Type B pancreatic cell (in vitro differentiated cells): ENCODE results near the gene SPATA16. TPM values are rescaled to one million over a fixed set of nuclear protein-coding genes. Genes with fewer than 3 reads are reported as not detected.

Experiments
- DNase-seq: peaks from one replicate; pipeline ENCODE4 v3.0.0; 2021; ENCODE audit warnings: mixed read lengths; ENCODE audit not compliant: unreplicated experiment; ENCODE audit errors: extremely low spot score
- H3K27ac Mint-ChIP-seq: 2 replicates; pipeline ENCODE4 v1.8.0; 2021; ENCODE audit warnings: mild to moderate bottlenecking, mixed read lengths
- H3K27me3 Mint-ChIP-seq: 2 replicates; pipeline ENCODE4 v1.8.0; 2021; ENCODE audit warnings: mixed read lengths
- H3K36me3 Mint-ChIP-seq: 2 replicates; pipeline ENCODE4 v1.8.0; 2021; ENCODE audit warnings: mixed read lengths
- H3K4me1 Mint-ChIP-seq: one replicate; pipeline ENCODE4 v1.8.0; 2021; ENCODE audit warnings: mixed read lengths; ENCODE audit not compliant: unreplicated experiment
- H3K4me3 Mint-ChIP-seq: 2 replicates; pipeline ENCODE4 v1.8.0; 2021; ENCODE audit warnings: mild to moderate bottlenecking, mixed read lengths
- H3K9me3 Mint-ChIP-seq: 2 replicates; pipeline ENCODE4 v1.8.0; 2021; ENCODE audit warnings: mixed read lengths
- CTCF ChIP-seq: fragments of 200-600 bp; sonication (generic); conservative IDR thresholded peaks from 2 replicates; pipeline ENCODE4 v1.5.0; 2021; ENCODE audit warnings: antibody characterized with exemption, mild to moderate bottlenecking
- total RNA-seq: library from RNA; stranded (reverse); gene quantifications from 2 replicates; pipeline ENCODE4 v1.2.1, GENCODE V29; 2021; ENCODE audit warnings: low replicate concordance

Gene SPATA16
- total RNA-seq, 1 donor from 2014 or later = not detected

DNA sequence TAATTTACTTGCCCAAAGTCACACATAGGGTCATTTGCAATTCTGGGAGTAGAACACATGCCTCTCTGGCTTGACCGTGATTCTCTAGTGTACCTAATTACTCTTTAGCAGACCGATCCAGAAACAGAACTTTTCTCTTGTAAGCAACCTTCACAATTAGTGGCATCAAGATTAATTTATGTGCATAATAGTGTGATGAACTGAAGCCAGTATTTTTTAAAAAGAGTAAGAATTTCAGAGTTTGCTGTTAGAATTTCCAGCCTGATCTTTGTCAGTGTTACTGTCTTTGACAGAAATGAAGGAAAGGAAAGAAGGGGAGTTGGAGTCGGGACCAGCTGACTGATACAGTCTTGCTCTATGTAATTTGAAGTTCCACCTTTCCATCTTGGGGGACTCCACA, 137.1 kb downstream of the SPATA16 start:
- no peak for TF ChIP-seq CTCF

DNA sequence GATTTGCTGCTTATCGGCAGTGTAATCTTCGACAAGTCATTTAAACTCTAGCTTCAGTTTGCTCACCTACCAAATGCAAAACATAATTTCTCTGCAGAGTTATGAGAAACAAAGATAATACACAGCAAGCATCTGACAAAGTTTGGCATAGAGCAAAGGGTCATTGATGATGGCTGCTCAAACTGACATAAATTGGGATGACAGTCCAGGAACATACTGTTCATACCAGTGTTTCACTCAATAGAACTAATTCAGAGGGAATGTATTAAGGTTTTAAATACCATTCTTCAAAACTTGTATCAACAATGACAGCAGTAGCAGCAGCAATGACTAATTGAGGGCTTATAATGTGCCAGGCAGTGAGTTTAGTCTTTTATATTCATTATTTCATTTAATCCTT, 137.6 kb downstream of the SPATA16 start:
- H3K9me3 Mint-ChIP-seq = no peaks in the 10 kb centered on the region
- H3K4me3 Mint-ChIP-seq = no peak overlapping the region
- TF ChIP-seq CTCF = no peak
- H3K4me1 Mint-ChIP-seq = no peaks in the 10 kb centered on the region
- H3K36me3 Mint-ChIP-seq = no peaks in the 10 kb centered on the region
- DNase-seq = no peak
- no peaks in the 10 kb centered on the region for H3K27me3 Mint-ChIP-seq
- H3K27ac Mint-ChIP-seq = no peak overlapping the region

More for the DNA sequence above, 137.1 kb downstream of the SPATA16 start:
- H3K27ac Mint-ChIP-seq = no peak overlapping the region
- DNase-seq = no peak
- H3K4me1 Mint-ChIP-seq = no peaks in the 10 kb centered on the region
- H3K27me3 Mint-ChIP-seq = no peaks in the 10 kb centered on the region
- no peak overlapping the region for H3K4me3 Mint-ChIP-seq
- no peaks in the 10 kb centered on the region for H3K9me3 Mint-ChIP-seq
- no peaks in the 10 kb centered on the region for H3K36me3 Mint-ChIP-seq

DNA sequence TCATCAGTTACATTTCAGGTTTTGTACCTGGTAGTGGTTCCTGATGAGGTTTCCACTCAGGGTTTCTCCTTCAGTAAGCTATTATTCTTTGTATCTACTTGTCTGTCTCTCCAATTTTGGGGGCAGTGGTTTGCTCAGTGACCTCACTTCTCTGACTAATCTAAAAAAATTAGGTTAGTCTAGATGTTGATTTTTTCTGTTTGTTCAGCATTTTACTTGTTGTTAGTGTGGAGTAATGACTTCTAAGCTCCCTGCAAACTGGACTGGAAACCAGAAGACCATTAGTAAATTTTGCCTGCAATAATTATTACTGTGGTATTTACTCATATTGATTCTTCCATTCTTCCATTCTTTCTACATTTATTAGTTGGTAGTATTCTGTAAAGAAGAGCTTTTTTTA, 139.4 kb downstream of the SPATA16 start:
- Mint-ChIP-seq H3K4me3 (no peak overlapping the region), H3K9me3 (no peaks in the 10 kb centered on the region), H3K27me3 (no peaks in the 10 kb centered on the region), H3K27ac (no peak overlapping the region), H3K36me3 (no peaks in the 10 kb centered on the region), H3K4me1 (no peaks in the 10 kb centered on the region)
- no peak for DNase-seq
- TF ChIP-seq CTCF = no peak

DNA sequence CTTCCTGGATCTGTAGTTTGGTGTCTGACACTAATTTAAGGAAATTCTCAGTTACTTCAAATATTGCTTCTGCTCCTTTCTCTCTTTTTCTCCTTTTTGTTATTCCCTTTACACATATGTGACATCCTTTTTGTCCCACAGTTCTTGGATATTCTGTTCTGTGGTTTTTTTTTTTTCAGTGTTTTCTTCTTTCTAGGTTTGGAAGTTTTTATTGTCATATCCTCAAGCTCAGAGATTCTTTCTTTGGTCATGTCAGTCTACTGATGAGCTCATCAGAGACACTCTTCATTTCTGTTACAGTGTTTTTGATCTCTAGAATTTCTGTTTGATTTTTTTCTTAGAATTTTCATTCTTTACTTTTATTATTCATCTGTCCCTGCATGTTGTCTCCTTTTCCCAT, 140.5 kb downstream of the SPATA16 start:
- Mint-ChIP-seq H3K4me1 (no peaks in the 10 kb centered on the region), H3K36me3 (no peaks in the 10 kb centered on the region), H3K4me3 (no peak overlapping the region), H3K27me3 (no peaks in the 10 kb centered on the region), H3K9me3 (no peaks in the 10 kb centered on the region), H3K27ac (no peak overlapping the region)
- no peak for DNase-seq
- no peak for TF ChIP-seq CTCF

DNA sequence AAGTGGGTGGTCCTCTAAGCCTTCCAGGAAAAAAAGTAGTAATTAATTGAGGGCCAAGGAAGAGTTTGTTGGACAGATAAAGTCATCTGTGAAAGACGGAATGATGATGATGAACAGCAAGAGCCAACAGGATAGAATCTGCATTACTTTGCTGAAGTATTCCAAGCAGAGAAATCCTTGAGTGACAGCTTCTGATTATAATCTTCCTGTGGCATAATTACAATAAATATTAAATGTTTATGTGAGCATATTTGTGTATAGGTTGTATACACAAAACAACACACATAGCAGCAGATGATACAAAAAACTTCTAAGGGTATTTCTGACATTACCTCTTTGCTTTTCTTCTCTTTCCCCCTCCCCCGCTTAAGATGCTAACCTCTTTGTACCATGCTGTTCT, 147.6 kb downstream of the SPATA16 start:
- Mint-ChIP-seq H3K9me3 (no peaks in the 10 kb centered on the region), H3K36me3 (no peaks in the 10 kb centered on the region), H3K4me1 (peaks cover 4% of the 10 kb centered on the region), H3K27ac (no peak overlapping the region), H3K4me3 (no peak overlapping the region), H3K27me3 (peaks cover 4% of the 10 kb centered on the region)
- TF ChIP-seq CTCF = no peak
- no peak for DNase-seq

DNA sequence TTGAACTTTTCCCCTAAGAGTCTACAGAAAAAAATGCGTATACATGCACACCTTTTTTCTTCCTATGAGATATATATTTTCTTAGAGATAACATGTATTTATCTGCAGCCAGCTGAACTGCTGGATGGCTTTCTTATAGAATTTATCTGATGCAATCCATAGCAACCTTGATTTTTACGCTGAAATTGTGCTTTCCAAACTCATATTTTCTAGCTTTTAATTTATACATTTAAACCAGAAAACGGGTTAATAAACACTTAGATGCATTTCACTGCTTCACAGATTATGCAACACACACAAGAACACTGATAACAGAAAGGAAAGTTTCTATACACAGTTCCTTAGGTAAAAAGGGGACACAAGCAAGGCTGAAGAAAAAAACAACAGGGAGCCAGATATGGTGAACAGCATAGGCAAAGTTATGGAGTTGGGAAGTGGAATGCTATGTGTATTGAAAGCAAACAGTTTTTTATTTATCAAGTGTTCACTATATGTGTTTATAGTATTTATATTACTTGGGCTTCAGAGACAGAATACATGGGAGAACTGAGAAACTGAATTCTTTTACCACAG, 149.5 kb downstream of the SPATA16 start:
- no peaks in the 10 kb centered on the region for H3K9me3 Mint-ChIP-seq
- peaks cover 4% of the 10 kb centered on the region for H3K4me1 Mint-ChIP-seq
- no peak overlapping the region for H3K4me3 Mint-ChIP-seq
- peaks cover 4% of the 10 kb centered on the region for H3K27me3 Mint-ChIP-seq
- DNase-seq = no peak
- H3K27ac Mint-ChIP-seq = no peak overlapping the region
- H3K36me3 Mint-ChIP-seq = no peaks in the 10 kb centered on the region
- no peak for TF ChIP-seq CTCF
